Naive thymus-derived CD8-positive, alpha-beta T cell (primary cell): ENCODE results near the gene LUZP1. TPM values are rescaled to one million over a fixed set of nuclear protein-coding genes. Genes with fewer than 3 reads are reported as not detected.

Experiments used
- ATAC-seq, 2 donors: fragments of 150-1000 bp; cut with Tn5 transposase in 1 of 2; sonication (Bioruptor Pico), chemical (Tn5 transposase) in 1 of 2; 1 replicate in 1 of 2; 2 replicates in 1 of 2; pipeline ENCODE4 v1.10.0; 2021; ENCODE audit warnings: mild to moderate bottlenecking in 2 of 2, moderate library complexity in 2 of 2
- POLR2A ChIA-PET: fragments of 350-600 bp; sonication (Branson Sonifier 250); formaldehyde crosslinking; loops from one replicate; lab custom pipeline; 2021; ENCODE audit warnings: antibody characterized with exemption; lab: Charles Lee
- DNase-seq, 10 donors: peaks; one replicate each; pipeline versions ENCODE4 v3.0.0 to v3.0.0-alpha.2; 2020 to 2022
- H3K27ac Mint-ChIP-seq, 10 donors: one replicate each; pipeline ENCODE4 v1.8.0; 2020 to 2022; ENCODE audit warnings: mild to moderate bottlenecking in 10 of 10, mixed read lengths in 10 of 10, moderate library complexity in 4 of 10, inconsistent platforms in 1 of 10
- H3K27me3 Mint-ChIP-seq, 5 donors: one replicate each; pipeline ENCODE4 v1.8.0; 2021 to 2022; ENCODE audit warnings: mixed read lengths in 5 of 5
- H3K36me3 Mint-ChIP-seq, 3 donors: one replicate each; pipeline ENCODE4 v1.8.0; 2020 to 2022; ENCODE audit warnings: mixed read lengths in 3 of 3, mild to moderate bottlenecking in 2 of 3, inconsistent platforms in 1 of 3
- H3K4me1 Mint-ChIP-seq, 4 donors: one replicate each; pipeline ENCODE4 v1.8.0; 2021 to 2022; ENCODE audit warnings: mixed read lengths in 4 of 4
- H3K4me3 Mint-ChIP-seq, 10 donors: one replicate each; pipeline ENCODE4 v1.8.0; 2020 to 2022; ENCODE audit warnings: mild to moderate bottlenecking in 10 of 10, mixed read lengths in 10 of 10, moderate library complexity in 6 of 10, inconsistent platforms in 1 of 10
- H3K9me3 Mint-ChIP-seq, 9 donors: one replicate each; pipeline ENCODE4 v1.8.0; 2020 to 2022; ENCODE audit warnings: mixed read lengths in 9 of 9, mild to moderate bottlenecking in 3 of 9, inconsistent platforms in 1 of 9, moderate library complexity in 1 of 9
- microRNA-seq: library from miRNA; unstranded; fragments of <30 nt; microRNA quantifications from one replicate; pipeline ENCODE4 v1.2.0, GENCODE V29; 2022; ENCODE audit warnings: borderline microRNAs expressed
- polyA plus RNA-seq, 3 donors: library from polyadenylated mRNA; unstranded; fragments of 300-500 nt; fragmentation: Illumina TruSeq; gene quantifications; one replicate each; pipeline ENCODE4 v1.2.3, GENCODE V29; 2021
- total RNA-seq, 8 experiments: library from RNA in 2 of 8; stranded (reverse) in 2 of 8; gene quantifications; one replicate each; pipeline ENCODE4 v1.2.3 and lab custom pipeline; 2021 to 2026

LUZP1 gene
- total and polyA plus RNA-seq, 5 experiments from 2014 or later, result 8.1 to 16.8 (median 12.2) TPM

DNA sequence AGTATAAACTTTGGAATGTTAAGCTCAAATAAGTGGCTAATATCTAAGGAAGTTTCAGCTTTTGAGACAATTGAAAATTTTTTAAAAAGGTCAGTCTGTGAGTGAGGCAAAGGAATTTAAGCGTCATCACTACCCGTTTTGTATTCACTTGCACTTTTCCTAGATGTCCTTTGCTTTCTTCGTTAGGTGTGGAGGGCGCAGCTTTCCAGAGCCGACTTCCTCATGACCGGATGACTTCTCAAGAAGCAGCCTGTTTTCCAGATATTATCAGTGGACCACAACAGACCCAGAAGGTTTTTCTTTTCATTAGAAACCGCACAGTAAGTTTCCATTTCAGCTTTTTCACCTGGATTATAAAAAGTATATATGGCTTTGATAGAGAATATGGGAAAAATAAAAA lies 118.5 kb downstream of the LUZP1 start:
- Mint-ChIP-seq H3K27me3 (no peaks in the 10 kb centered on the region), H3K36me3 (peaks cover 0 to 73% (median 19%) of the 10 kb centered on the region in 3 donors), H3K4me1 (peaks cover 10 to 11% (median 10%) of the 10 kb centered on the region in 4 donors), H3K4me3 (no peak overlapping the region), H3K27ac (peak overlapping the region in 1 of 10 donors; percentile 40), H3K9me3 (no peaks in the 10 kb centered on the region)
- POLR2A ChIA-PET, result interaction anchor here (1.5 kb wide), 1 partner anchor 30 kb away, joined by 3 read pairs; no protein-coding TSS in a partner anchor
- ATAC-seq (no peak), DNase-seq (no peak)

DNA sequence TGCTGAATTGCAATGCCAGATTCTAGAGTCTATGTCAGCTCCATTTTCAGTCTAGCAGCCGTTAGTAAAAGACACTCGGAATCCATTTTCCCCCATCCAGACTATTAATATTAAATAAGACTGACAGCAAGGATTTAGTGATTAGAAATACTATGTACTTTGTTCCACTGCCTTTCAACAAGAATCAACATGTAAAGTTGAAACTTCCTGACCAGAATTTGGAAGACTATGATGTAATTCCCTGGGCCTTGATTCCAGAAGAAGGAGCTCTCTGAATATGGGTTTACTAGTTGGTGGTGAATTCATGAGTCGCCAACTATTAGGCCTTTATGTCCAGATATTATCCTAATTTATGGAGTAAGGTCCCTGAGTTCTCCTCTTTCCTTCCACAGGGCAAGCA lies 124.6 kb downstream of the LUZP1 start:
- POLR2A ChIA-PET, result no interaction called here
- Mint-ChIP-seq H3K9me3 (no peaks in the 10 kb centered on the region), H3K27ac (no peak overlapping the region), H3K27me3 (no peaks in the 10 kb centered on the region), H3K36me3 (peaks cover 0 to 56% (median 0%) of the 10 kb centered on the region in 3 donors), H3K4me3 (no peak overlapping the region), H3K4me1 (peaks cover 21 to 39% (median 37%) of the 10 kb centered on the region in 4 donors)
- DNase-seq, result no peak
- no peak for ATAC-seq

DNA sequence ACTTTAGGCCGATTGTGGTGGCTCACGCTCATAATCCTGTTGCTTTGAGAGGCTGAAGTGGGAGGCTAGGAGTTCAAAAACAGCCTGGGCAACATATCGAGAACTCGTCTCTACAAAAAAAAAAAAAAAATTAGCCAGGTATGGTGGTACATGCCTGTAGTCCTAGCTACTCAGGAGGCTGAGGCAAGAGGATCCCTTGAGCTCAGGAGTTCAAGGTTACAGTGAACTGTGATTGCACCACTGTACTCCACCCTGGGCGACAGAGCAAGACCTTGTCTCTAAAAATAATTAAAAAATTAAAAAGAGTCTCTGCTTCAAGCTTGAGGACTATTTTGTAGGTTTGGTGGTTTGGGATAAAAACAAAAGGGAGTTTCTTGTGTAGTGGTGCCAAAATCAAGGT lies 128.1 kb downstream of the LUZP1 start:
- POLR2A ChIA-PET, result interaction anchor here (0.6 kb wide), 1 partner anchor 11 kb away, joined by 3 read pairs; no protein-coding TSS in a partner anchor
- DNase-seq, result no peak
- ATAC-seq, result no peak
- H3K27me3 Mint-ChIP-seq, result no peaks in the 10 kb centered on the region
- H3K4me3 Mint-ChIP-seq, result no peak overlapping the region
- peaks cover 0 to 35% (median 2%) of the 10 kb centered on the region in 3 donors for H3K36me3 Mint-ChIP-seq
- no peaks in the 10 kb centered on the region for H3K9me3 Mint-ChIP-seq
- no peak overlapping the region for H3K27ac Mint-ChIP-seq
- H3K4me1 Mint-ChIP-seq, result peaks cover 18 to 49% (median 41%) of the 10 kb centered on the region in 4 donors

DNA sequence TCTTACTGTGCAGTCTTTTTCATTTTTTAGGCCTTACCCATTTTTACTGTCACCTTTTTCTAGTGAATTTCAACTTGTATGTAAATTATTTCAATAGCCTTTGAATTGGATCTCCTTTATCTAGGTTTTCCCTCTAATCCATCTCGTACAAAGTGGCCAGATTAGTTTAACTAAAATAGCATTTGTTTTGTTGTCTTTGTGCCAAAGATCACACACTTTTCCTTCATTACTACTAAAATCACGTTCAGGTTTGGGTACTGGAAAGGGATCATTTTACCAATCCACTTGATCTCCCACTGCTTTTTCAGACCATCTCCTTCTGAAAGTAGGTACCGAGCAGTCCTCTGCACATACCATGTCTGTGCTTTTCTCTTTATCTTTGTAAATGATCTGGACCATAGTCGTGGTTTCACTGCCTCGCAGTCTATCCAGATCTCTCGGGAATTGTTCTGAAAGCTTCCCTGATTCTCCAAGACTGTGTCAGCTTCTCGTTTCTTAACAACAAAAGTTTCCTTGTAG lies 129.3 kb downstream of the LUZP1 start:
- H3K27ac Mint-ChIP-seq, result peak overlapping the region in 3 of 10 donors; percentile 1 to 9 (median 6)
- POLR2A ChIA-PET, result no interaction called here
- H3K27me3 Mint-ChIP-seq, result no peaks in the 10 kb centered on the region
- H3K4me1 Mint-ChIP-seq, result peaks cover 22 to 54% (median 37%) of the 10 kb centered on the region in 4 donors
- no peak overlapping the region for H3K4me3 Mint-ChIP-seq
- no peak for ATAC-seq
- H3K36me3 Mint-ChIP-seq, result peaks cover 0 to 29% (median 2%) of the 10 kb centered on the region in 3 donors
- H3K9me3 Mint-ChIP-seq, result no peaks in the 10 kb centered on the region
- DNase-seq, result no peak

DNA sequence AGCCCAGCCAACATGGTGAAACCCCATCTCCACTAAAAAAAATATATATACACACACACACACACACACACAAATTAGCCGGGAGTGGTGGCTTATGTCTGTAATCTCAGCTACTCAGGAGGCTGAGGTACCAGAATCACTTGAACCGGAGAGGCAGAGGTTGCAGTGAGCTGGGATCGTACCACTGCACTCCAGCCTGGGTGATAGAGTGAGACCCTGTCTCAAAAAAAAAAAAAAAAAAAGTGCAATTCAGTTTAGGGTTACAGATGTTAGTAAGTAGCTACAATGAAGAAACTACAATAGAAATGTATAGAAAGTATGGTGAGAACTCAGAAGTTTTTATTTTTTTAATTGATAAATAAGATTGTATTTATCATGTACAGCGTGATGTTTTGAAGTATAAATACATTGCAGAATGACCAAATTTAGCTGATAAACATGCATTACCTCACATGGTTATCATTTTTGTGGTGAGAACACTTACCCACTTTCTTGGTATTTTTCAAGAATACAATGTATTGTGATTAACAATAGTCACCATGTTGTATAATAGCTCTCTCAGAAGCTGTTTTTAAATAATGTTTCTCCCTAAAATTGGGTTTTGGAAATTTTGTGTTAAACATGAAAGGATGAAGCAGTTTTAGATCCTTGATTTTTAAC lies 131.4 kb downstream of the LUZP1 start:
- Mint-ChIP-seq H3K27me3 (no peaks in the 10 kb centered on the region), H3K4me3 (no peak overlapping the region), H3K4me1 (peaks cover 26 to 60% (median 36%) of the 10 kb centered on the region in 4 donors), H3K27ac (no peak overlapping the region), H3K36me3 (peaks cover 0 to 32% (median 9%) of the 10 kb centered on the region in 3 donors), H3K9me3 (no peaks in the 10 kb centered on the region)
- ATAC-seq (no peak), DNase-seq (no peak)
- POLR2A ChIA-PET, result interaction anchor here (0.7 to 0.8 kb wide), 2 partner anchors 11 to 52 kb away, joined by 4 to 5 read pairs; no protein-coding TSS in a partner anchor

DNA sequence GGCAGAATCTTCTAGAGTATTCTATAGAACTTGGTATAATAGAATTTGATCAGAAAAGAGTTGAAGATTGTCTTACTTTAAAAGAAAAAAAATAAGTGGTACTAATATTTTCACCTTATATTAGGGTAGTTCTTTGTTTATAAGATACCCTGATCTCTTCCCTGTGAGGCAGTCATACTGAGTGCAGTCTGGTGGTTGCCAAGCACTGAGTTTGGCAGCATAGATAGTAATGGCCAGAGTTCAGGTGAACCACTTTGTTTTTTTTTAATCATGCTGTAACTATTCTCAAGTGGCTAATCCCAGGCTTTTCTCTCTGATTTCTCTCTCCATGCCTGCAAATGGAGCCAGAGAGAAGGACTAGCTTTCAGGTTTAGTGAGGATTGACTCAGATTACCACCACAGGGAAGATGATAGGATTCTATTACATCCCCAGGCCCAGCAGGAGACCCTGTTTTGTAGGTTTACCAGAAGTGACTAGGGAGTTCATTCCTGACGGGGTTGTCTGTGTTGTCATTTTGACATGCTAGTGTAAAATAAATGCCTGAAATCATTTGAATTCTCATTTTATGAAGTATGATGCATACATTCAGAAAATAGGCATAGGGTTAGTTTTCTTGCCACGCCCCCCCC lies 132.7 kb downstream of the LUZP1 start:
- H3K4me1 Mint-ChIP-seq, result peaks cover 30 to 66% (median 42%) of the 10 kb centered on the region in 4 donors
- DNase-seq, result no peak
- no peaks in the 10 kb centered on the region for H3K9me3 Mint-ChIP-seq
- H3K4me3 Mint-ChIP-seq, result no peak overlapping the region
- no peak for ATAC-seq
- POLR2A ChIA-PET, result no interaction called here
- peaks cover 0 to 41% (median 11%) of the 10 kb centered on the region in 3 donors for H3K36me3 Mint-ChIP-seq
- no peaks in the 10 kb centered on the region for H3K27me3 Mint-ChIP-seq
- H3K27ac Mint-ChIP-seq, result no peak overlapping the region

Small RNA genes within 50 kb of the gene (microRNA-seq; reads per million reads assigned to microRNA genes)
- gene MIR3115 (not detected), gene MIR4419A (not detected)

Other genes with a start within 250 kb of the LUZP1 start
- gene LACTBL1, start 196.0 kb downstream of the LUZP1 start, total RNA-seq, result not detected
- not detected for gene LACTBL1, start 196.0 kb downstream of the LUZP1 start, polyA plus RNA-seq
- gene TEX46, start 153.0 kb downstream of the LUZP1 start, total RNA-seq, result under 1 TPM in 1 of 2 experiments, not detected in 1; 0.83 TPM
- not detected for gene TEX46, start 153.0 kb downstream of the LUZP1 start, polyA plus RNA-seq
- gene KDM1A, start 149.4 kb downstream of the LUZP1 start, total RNA-seq, result 10 to 100 TPM; 60.9 TPM
- 10 to 100 TPM; 40.6 to 59.0 (median 48.6) TPM for gene KDM1A, start 149.4 kb downstream of the LUZP1 start, polyA plus RNA-seq
- not detected for gene HTR1D, start 48.6 kb upstream of the LUZP1 start, total RNA-seq
- not detected for gene HTR1D, start 48.6 kb upstream of the LUZP1 start, polyA plus RNA-seq
- 100 to 1,000 TPM; 115 to 120 TPM for gene HNRNPR, start 175.4 kb upstream of the LUZP1 start, total RNA-seq
- gene HNRNPR, start 175.4 kb upstream of the LUZP1 start, polyA plus RNA-seq, result 100 to 1,000 TPM; 182 to 193 (median 184) TPM
- 1 to 10 TPM; 8.5 to 8.9 TPM for gene ZNF436, start 201.0 kb upstream of the LUZP1 start, total RNA-seq
- gene ZNF436, start 201.0 kb upstream of the LUZP1 start, polyA plus RNA-seq, result 1 to 10 TPM; 1.8 to 3.9 (median 2.0) TPM